Transverse colon (tissue), 4 donors: ENCODE measurements around the gene MINDY3. TPM values are rescaled to one million over a fixed set of nuclear protein-coding genes. Genes with fewer than 3 reads are reported as not detected.

Experiments
- DNase-seq: peaks from one replicate; pipeline ENCODE4 v3.0.0-alpha.2; 2019
- H3K27ac ChIP-seq, 4 donors: fragments of 200-600 bp; sonication (generic); 2 replicates each; pipeline ENCODE4 v1.5.1; 2016 to 2018; ENCODE audit warnings: inconsistent platforms in 4 of 4
- H3K27me3 ChIP-seq: fragments of 200-600 bp; sonication (generic); 2 replicates; pipeline ENCODE4 v1.5.1; 2017; ENCODE audit warnings: inconsistent platforms
- H3K36me3 ChIP-seq, 4 donors: fragments of 200-600 bp; sonication (generic); 2 replicates each; pipeline ENCODE4 v1.5.1; 2017 to 2019; ENCODE audit warnings: inconsistent platforms in 4 of 4
- H3K4me1 ChIP-seq, 4 donors: fragments of 200-600 bp; sonication (generic); 2 replicates each; pipeline ENCODE4 v1.5.1; 2017 to 2020; ENCODE audit warnings: inconsistent platforms in 4 of 4
- H3K4me3 ChIP-seq, 4 donors: fragments of 200-600 bp; sonication (generic); 1 replicate in 1 of 4; 2 replicates in 3 of 4; pipeline versions ENCODE4 v1.5.1 to v1.6.1; 2017 to 2019; ENCODE audit warnings: inconsistent platforms in 4 of 4
- H3K9me3 ChIP-seq, 2 donors: fragments of 200-600 bp; sonication (generic); 2 replicates each; pipeline ENCODE4 v1.5.1; 2017 to 2019; ENCODE audit warnings: inconsistent platforms in 2 of 2
- EP300 ChIP-seq: sonication (generic); formaldehyde crosslinking; IDR thresholded peaks from one replicate; pipeline ENCODE4 v1.6.1; 2017; ENCODE audit warnings: antibody characterized with exemption, low read depth
- POLR2A ChIP-seq: fragments of 450-650 bp; IDR thresholded peaks from one replicate; pipeline ENCODE4 v1.6.1; 2016; ENCODE audit warnings: antibody characterized with exemption, mild to moderate bottlenecking, moderate library complexity
- POLR2AphosphoS5 ChIP-seq, 3 donors: sonication (generic); formaldehyde crosslinking; IDR thresholded peaks; one replicate each; pipeline ENCODE4 v1.6.1; 2016; ENCODE audit warnings: antibody characterized with exemption in 3 of 3
- WGBS, 2 donors: methylation state at CpG; one replicate each; pipeline ENCODE4 v1.1.5; 2018; ENCODE audit warnings: low coverage in 1 of 2; 5-methylcytosine and 5-hydroxymethylcytosine counted together
- in situ Hi-C, 4 donors: fragments of 200-750 bp; cut with MboI; loops; one replicate each; pipeline versions ENCODE4 v1.15.0 to v1.15.1; 2017; ENCODE audit warnings: low sequenced_read_pairs in 3 of 4, low pct_ligation_motif_present in 1 of 4, low pct_unique_long_range_greater_than_20kb in 1 of 4
- intact Hi-C: fragments of 100-400 bp; cut with DNase I; formaldehyde crosslinking; loops from one replicate; pipeline ENCODE4 v1.15.1; 2023; ENCODE audit warnings: low total_unique reads
- total RNA-seq, 4 donors: library from RNA; depleted of rRNA; stranded (reverse); fragments of >200 nt; gene quantifications; one replicate each; pipeline ENCODE4 v1.1.0, GENCODE V29; 2016
- TF ChIP-seq, protein P1 (sequence below), 5 experiments: fragments of 200-600 bp in 3 of 5; fragments of 450-650 bp in 2 of 5; sonication (generic) in 3 of 5; IDR thresholded peaks; 1 replicate in 2 of 5; 2 replicates in 3 of 5; pipeline ENCODE4 v1.5.1; 2016 to 2017; ENCODE audit warnings: antibody characterized with exemption in 5 of 5, inconsistent platforms in 3 of 5, mild to moderate bottlenecking in 2 of 5, moderate library complexity in 1 of 5

The MINDY3 gene
- total RNA-seq, 4 donors from 2014 or later = 4.2 to 45.3 (median 31.8) TPM

DNA sequence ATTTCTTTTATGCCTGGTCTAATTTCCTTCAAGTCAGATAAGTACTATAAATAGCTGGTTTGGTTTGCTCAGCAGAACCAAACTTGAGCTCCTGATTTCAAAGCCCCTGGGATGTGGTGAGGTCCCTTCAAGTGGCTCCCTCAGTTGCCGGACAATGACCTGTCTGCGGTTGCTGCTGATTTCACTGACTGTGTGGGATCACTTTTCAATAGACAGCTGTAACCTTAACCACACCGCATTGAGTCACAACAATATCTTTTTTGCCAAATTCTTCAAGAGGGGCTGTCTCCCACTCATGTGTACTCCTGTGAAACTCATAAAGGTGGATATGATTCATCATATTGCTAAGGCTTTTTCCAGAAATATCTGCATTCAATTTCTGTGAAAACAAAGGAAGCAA, 117.5 kb downstream of the MINDY3 start:
- H3K9me3 ChIP-seq = no peaks in the 10 kb centered on the region
- no peaks in the 10 kb centered on the region for H3K36me3 ChIP-seq
- H3K27ac ChIP-seq = no peak overlapping the region
- no peaks in the 10 kb centered on the region for H3K4me1 ChIP-seq
- intact Hi-C loops = no loop called here
- H3K4me3 ChIP-seq = no peak overlapping the region
- peaks cover 3% of the 10 kb centered on the region for H3K27me3 ChIP-seq
- WGBS, 2 donors = 93 to 100% methylated on average over 1 to 3 of the region's 3 CpGs
- TF ChIP-seq POLR2A (no peak), POLR2AphosphoS5 (IDR thresholded peaks at IDR 0.05) (no peak), EP300 (no peak)
- TF ChIP-seq, protein P1, sequence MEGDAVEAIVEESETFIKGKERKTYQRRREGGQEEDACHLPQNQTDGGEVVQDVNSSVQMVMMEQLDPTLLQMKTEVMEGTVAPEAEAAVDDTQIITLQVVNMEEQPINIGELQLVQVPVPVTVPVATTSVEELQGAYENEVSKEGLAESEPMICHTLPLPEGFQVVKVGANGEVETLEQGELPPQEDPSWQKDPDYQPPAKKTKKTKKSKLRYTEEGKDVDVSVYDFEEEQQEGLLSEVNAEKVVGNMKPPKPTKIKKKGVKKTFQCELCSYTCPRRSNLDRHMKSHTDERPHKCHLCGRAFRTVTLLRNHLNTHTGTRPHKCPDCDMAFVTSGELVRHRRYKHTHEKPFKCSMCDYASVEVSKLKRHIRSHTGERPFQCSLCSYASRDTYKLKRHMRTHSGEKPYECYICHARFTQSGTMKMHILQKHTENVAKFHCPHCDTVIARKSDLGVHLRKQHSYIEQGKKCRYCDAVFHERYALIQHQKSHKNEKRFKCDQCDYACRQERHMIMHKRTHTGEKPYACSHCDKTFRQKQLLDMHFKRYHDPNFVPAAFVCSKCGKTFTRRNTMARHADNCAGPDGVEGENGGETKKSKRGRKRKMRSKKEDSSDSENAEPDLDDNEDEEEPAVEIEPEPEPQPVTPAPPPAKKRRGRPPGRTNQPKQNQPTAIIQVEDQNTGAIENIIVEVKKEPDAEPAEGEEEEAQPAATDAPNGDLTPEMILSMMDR (IDR thresholded peaks at IDR 0.05) = no peak
- DNase-seq = no peak
- in situ Hi-C loops = no loop called here

DNA sequence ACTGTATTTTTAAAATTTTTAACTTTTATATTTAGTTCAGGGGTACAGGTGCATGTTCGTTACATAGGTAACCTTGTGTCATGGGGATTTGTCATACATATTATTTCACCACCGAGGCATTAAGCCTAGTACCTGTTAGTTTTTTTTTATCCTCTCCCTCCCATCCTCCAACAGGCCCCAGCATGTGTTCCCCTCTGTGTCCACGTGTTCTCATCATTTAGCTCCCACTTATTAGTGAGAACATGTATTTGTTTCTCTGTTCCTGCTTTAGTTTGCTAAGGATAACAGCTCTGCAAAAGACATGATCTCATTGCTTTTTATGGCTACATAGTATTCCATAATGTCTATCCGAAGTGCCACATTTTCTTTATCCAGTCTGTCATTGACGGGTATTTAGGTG, 118.2 kb downstream of the MINDY3 start:
- WGBS, 2 donors = 80 to 81% methylated on average over 4 of the region's 5 CpGs
- TF ChIP-seq EP300 (no peak), POLR2AphosphoS5 (IDR thresholded peaks at IDR 0.05) (no peak)
- TF ChIP-seq, protein P1 (IDR thresholded peaks at IDR 0.05) = no peak

DNA sequence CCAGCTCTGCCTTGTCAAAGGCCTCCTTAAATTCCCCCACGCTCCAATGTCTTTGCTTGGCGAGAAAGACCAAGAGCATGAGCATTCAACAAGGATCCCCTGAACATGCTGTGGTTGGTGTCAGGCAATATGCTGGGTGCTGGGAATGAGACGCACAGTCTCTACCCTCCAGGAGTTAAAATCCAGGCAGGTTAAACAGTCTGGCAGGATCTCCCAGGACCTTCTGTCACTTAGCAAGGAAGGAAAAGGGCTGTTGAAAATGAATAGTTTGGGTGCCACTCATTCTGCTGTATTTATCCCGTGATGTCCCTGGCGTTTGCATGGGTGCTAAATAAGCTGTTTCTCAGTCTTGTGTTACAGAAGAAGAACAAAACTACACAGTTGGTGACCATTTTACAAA, 118.7 kb downstream of the MINDY3 start:
- intact Hi-C loops = no loop called here
- 94 to 100% methylated on average over 4 to 5 of the region's 5 CpGs for WGBS, 2 donors
- H3K4me3 ChIP-seq = no peak overlapping the region

More for the DNA sequence above, 118.2 kb downstream of the MINDY3 start:
- no peaks in the 10 kb centered on the region for H3K9me3 ChIP-seq
- in situ Hi-C loops (no loop called here), intact Hi-C loops (no loop called here)
- H3K36me3 ChIP-seq = no peaks in the 10 kb centered on the region
- no peak for DNase-seq
- peaks cover 3% of the 10 kb centered on the region for H3K27me3 ChIP-seq
- H3K27ac ChIP-seq = no peak overlapping the region
- no peak overlapping the region for H3K4me3 ChIP-seq
- H3K4me1 ChIP-seq = no peaks in the 10 kb centered on the region

DNA sequence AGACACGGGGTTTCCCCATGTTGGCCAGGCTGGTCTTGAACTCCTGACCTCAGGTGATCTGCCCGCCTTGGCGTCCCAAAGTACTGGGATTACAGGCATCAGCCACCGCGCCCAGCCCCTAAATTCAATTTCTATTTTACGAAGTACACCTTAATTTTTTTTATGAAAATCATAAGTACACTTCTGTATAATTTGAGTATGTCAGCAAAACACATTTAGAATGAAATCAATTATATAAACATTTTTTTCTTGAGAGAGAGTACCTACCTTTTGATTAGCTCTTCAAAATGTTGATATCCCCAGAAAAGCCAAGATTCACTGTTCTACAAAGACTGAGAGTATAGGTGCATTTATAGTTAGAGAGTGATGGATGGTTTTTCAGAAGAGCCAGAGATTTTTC, 120.0 kb downstream of the MINDY3 start:
- no peak for TF ChIP-seq EP300
- Histone ChIP-seq H3K27me3 (peaks cover 3% of the 10 kb centered on the region), H3K9me3 (no peaks in the 10 kb centered on the region), H3K36me3 (no peaks in the 10 kb centered on the region), H3K4me1 (no peaks in the 10 kb centered on the region), H3K4me3 (no peak overlapping the region), H3K27ac (no peak overlapping the region)
- intact Hi-C loops (no loop called here), in situ Hi-C loops (no loop called here)
- WGBS, 2 donors = 85 to 87% methylated on average over 5 to 6 of the region's 6 CpGs
- DNase-seq = no peak

More for the DNA sequence above, 118.7 kb downstream of the MINDY3 start:
- Histone ChIP-seq H3K36me3 (no peaks in the 10 kb centered on the region), H3K9me3 (no peaks in the 10 kb centered on the region), H3K27ac (no peak overlapping the region), H3K27me3 (peaks cover 3% of the 10 kb centered on the region), H3K4me1 (no peaks in the 10 kb centered on the region)
- TF ChIP-seq POLR2A = no peak
- TF ChIP-seq, protein P1 (IDR thresholded peaks at IDR 0.05) = no peak
- no peak for TF ChIP-seq EP300
- TF ChIP-seq POLR2AphosphoS5 (IDR thresholded peaks at IDR 0.05) = no peak
- in situ Hi-C loops = no loop called here
- DNase-seq = no peak

DNA sequence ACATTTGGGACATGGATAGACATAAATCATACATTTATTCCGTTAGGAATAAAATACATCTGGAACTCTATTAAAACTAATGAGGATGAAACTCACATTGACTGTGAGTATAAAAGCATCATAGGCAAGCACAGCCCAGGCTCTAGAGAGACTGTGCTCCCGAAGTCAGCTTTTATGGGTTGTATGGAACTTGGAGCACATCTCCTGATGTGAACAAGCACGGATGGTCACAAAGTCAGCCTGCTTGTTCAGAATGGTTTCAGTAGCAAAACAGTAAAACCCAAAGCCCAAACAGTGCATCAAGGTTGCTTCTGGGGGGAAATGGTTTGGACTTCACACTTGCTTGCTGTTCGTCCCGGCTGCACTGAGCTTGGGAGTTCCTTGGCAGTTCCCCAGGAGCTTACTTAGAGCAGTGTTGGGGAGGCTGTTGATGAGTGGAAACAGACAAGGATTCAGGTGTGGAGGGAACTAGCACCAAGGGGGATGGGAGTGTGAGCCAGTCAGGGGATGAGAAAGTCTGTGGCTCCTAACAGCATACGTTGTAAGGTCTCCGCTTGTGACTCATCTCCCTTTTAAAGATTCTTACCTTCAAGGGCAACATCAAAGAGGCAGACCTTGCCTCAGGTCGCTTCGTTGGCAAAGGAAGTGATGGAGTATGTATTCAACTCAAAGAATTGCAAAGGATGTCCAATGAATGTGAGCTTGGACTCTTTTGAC, 120.9 kb downstream of the MINDY3 start:
- Histone ChIP-seq H3K9me3 (no peaks in the 10 kb centered on the region), H3K27ac (peak overlapping the region; percentile 30 to 65 (median 64)), H3K4me1 (no peaks in the 10 kb centered on the region), H3K4me3 (no peak overlapping the region), H3K36me3 (no peaks in the 10 kb centered on the region), H3K27me3 (peaks cover 3% of the 10 kb centered on the region)
- intact Hi-C loops = no loop called here
- TF ChIP-seq EP300 (no peak), POLR2AphosphoS5 (IDR thresholded peaks at IDR 0.05) (no peak)
- TF ChIP-seq, protein P1 (IDR thresholded peaks at IDR 0.05) = no peak
- in situ Hi-C loops = no loop called here
- DNase-seq = no peak
- 67 to 77% methylated on average over 4 to 9 of the region's 9 CpGs for WGBS, 2 donors
